Embryonic facial prominence (tissue), 1 donor: ENCODE measurements around the gene PROM2.

Source experiments
- DNase-seq: peaks from one replicate; pipeline ENCODE4 v3.0.0-alpha.2; 2016; ENCODE audit errors: extremely low spot score

The PROM2 gene

DNA sequence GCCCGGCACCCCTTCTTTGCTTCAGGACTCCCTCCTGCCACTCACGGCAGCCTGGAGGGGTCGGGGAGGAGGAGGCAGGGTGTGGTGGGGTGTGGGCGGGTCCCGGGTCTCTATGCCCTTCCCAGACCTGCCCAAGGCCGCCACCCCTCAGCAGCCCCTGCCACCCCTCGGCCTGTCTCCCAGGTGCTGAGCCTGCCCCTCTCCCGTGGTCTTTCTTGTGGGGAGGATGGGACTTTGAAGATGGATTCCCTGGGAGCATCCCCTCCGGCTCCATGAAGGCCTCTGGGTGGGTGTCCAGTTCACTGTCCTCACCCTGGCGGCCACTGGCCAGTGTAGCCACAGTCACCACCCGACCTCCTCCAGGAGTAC lies 46.1 kb downstream of the PROM2 start:
- DNase-seq = no peak

DNA sequence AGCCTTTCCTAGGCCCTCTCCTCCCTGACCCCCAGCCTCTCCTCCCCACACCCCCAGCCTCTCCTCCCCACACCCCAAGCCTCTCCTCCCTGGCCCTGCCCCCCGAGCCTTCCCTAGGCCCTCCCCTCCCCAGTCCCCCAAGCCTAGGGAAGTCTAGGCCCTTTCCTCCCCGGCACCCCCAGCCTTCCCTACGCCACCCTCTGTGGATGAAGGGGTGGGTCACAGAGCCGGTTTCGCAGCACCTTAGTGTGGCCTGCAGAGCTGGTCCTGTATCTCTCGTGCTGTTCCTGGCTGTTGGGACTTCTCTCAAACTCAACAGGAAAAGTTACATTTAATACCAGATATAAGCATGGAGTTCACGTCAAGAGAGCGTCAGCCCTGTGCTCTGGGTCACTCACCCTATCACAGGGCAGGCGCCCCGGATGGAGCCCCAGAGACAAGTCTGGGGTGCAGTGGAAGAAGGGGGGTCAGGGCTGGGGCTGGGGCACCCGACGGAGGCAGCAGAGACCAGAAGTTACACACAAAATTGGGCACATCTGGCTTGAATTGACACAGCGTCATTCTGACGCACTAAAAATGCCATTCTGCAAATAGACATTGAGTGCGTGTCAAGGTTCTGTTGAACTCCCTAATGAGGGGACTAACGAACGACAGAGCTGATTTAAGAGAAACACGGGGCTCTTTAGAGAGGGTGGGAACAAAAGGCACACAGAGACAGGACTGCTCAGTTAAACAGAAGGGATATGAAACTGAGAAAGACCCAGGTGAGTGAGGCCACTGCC lies 46.9 kb downstream of the PROM2 start:
- DNase-seq = peak; percentile 50

DNA sequence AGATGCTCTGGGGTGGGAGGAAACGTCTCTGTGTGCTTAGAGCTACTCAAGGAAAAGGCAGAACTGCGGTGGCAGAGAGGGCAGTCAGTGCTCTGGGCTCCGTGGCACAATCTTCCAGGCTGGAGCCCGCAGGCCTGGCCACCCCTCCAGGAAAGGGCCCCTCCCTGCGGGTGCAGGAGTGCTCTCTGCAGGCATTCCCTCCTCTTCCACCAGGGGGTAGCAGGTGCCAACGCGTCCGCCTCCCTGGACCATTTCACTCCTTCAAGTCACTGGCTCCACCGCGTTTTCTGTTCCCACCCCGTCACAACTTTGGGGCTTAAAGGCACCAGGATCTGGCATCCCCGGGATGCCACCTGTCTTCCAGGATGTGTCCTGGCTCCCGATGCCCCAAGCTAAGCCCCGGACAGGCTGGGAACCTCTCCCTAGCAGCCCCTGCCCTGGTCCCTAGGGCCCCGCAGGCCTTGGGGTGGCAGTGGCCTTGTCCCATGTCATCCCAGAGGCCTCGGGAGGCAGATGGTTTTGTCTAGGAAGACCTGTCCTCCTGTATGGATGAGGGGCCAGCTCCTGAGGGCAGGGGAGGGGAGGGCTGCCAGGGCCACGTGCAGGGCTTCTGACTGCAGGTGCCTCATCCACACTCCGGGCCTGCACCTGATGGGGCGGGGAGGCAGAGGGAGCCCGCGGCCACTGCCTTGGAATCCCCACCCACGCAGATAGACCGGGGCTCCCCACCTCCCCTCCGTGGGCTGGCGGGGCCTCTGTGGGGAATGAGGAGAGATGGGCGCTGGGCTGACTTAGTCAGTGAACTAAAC lies 49.3 kb downstream of the PROM2 start:
- no peak for DNase-seq

DNA sequence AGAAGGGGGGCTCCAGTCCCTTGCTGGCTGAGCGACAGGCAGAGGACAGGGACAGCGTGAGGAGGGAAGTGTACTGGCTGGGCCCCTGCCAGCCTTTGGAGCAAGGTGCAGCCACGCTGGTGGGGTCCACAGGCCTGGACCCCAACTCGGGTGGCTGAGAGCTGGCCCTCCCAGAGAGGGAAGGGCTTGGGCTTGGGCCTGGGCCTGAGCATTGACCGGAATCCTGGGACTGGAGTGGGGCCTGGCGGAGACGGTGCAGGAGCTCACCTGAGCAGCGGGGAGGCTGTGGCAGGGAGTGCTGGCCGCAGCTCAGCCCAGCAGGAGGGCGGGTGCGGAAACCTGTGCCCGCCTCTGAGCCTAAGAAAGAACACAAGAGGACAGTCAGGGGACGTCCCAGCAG lies 50.8 kb downstream of the PROM2 start:
- DNase-seq = no peak

DNA sequence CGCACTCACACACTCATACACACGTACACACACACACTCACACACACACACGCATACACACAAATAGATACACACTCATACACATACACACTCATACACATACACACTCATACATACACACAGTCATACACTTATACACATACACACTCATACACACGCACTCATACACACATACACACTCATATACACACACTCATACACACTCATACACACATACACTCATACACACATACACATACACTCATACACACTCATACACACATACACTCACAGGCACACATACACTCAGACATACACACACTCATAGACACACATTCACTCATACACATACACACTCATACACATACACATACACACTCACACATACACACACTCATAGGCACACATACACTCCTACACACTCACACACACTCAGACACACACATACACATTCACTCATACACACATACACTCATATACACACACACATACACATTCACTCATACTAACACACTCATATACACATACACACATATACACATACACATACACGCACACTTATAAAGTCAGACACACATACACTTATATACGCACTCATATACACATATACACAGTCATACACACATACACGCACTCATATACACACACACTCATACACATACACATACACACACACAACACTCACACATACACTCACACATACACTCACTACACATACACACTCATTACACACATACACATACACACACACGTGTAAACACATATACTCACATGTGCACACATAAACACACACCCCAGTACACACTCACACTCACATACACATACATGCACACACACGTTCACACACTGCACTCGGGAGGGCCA lies 51.6 kb downstream of the PROM2 start:
- DNase-seq = no peak

DNA sequence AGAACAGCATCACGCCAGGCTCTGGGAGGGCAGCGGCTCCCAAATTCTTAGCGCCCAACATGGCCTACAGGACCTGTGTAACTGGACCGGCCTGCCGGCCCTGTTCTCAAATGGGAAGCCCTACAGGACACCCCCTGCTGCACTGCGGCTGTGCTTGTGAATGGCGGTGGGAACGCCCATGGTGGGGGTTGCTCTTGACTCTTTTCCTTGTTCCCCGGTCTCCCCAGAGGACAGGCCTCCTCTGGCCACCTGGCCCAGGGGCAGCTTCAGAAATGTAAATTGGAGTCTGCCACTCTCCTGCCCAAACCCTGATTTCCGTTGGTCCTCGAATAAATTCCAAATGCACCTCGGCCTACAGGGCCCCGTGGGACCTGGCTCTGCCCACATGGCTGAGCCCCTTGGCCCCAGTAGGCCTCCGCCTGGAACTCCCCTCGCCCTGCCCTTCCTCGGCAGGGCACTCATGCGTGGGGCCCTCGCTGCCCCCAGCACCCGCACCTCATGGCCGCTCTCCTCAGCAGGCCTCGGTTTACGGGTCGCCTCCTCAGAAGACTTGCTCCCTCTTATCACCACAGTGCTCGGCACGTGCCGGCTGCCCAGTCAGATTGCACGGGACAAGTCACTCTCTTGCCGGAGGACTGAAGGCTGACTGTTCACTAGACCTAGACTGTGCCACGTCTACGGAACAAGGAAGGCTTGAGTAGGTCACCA lies 52.3 kb downstream of the PROM2 start:
- no peak for DNase-seq

DNA sequence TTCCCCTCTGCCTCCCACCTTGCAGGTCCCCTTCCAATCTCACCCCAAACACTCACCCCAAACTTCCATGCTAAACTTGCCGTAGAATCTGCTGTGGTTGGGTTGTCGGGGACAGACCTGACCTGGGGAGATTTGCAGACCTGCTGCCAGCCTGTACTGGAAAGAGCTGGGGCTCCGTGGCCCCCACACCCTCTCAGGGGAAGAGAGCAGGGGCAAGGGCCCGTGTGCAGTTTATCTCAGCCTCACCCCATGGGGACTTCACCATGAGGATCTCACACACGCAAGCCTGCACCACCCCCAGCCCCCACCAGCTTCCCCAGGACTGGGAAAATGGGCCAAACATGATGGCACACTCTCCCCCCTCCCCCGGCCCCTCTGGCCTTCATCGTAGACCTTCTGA lies 53.6 kb downstream of the PROM2 start:
- no peak for DNase-seq

DNA sequence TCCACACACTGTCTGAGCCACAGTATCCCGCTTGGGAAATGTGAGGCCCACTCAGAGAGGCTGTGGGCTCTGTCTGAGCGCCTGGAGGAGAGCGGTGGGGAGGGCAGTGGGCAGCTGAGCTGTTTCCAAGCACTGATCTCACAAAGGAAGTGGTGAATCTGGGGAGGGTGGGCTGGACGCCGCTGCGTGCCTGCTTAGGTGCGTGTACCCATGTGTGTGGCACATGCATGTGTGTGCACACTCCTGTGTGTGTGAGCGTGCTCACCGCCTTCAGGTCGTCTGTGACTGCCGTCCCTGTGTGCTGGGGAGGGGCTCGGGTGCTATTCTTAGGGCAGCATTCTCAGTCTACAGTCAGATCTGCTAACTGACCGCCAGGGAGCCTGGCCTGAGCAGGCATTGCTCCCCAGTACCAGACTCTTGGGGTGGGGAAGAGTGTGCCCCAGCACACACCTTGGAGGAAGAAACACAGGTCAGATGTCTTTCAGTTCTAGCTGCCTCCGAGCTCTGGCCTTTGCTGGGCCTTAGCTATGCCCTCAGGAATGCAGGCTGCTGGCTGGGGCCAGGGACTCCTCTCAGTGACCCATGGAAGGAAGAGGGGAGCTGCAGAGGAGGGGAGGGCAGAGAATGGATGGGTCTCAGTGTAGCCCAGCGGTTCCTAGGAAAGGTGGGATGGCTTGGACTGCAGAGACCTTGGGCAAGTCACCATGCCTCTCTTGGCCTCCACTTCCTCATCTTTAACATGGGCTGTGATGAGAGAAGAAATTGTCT lies 54.3 kb downstream of the PROM2 start:
- no peak for DNase-seq

DNA sequence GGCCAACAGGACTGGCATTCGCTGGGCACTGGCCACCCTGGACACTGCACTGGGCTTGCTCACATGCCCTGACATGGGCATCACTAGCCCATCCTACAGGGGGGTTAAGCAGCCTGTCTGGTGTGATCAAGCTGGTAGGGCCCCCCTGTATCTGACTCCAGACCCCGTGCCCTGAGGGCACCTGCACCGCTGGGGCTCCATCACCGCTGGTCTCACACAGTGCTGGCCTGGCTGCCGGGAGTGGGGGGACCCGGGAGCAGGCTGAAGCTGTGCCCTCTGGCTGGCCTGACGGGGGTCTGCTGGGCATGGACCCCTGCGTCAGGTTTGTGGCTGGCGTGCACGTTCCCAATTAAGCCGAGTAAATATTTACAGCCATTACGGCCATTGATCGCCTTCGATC lies 55.2 kb downstream of the PROM2 start:
- no peak for DNase-seq

DNA sequence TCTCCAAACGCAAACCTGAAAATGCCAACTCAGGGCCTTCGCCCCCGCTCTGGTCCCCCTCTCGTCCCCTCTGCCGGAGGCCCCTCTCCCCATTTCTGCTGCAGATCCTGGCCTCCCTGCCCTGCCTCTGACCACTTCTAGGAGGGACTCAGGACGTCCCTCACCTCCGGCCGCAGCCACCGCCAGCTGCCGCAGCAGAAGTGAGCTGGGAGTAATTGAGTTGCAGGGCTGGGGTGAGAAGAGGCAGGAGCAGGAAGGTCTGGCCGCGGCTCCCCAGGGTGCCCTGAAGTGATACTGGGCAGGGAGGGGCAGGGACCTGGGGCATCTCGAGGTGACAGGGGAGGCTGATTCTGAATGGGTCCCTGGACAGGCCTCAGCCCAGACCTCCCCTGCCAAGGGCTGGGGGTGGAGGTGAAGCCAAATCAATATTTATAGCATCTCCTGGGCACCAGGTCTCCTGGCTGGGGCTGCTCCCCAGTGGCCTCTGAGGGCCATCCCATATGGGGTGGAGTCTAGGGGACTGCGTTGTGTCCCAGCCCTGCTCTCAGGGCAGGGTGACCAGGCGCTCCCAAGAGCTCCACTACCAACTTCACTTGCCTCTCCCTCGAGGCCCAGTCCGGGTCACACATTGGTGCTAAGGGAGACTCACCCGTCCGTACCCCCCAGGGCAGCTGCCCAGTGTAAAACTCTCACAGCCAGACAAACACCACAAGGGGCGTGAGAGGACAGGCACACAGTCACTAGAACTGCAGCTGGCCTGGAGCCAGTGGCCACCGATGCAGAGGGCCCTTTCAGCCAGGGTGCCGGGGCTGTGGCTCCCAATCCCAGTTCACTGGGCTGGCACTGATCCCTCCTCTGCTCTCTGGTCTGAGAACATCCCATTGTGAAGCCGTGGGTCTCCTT lies 55.9 kb downstream of the PROM2 start:
- DNase-seq = no peak

DNA sequence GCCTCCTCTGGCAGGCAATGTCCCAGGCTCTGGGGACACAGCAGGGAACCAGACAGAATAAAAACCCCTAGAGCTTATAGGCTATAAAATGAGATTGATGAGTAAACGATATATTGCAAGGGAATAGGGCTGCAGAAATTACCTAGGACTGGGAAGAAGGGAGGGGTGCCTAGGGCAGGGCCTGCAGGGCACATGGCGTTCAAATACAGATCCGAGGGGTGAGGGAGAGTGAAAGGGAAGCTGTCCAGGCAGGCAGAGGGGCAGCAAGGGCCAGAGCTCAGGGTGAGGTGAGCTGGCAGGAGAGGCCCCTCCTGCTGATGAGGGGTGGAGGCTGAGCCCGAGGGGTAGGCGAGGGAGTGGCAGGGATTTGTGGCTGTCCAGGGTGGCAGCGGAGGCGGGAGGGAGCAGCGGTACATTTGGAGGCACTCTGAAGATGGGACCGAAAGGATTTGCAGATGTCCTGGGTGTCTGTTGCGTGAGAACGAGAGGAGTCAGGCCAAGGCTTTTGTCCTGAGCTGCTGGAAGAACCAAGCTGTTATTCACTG lies 56.6 kb downstream of the PROM2 start:
- no peak for DNase-seq

DNA sequence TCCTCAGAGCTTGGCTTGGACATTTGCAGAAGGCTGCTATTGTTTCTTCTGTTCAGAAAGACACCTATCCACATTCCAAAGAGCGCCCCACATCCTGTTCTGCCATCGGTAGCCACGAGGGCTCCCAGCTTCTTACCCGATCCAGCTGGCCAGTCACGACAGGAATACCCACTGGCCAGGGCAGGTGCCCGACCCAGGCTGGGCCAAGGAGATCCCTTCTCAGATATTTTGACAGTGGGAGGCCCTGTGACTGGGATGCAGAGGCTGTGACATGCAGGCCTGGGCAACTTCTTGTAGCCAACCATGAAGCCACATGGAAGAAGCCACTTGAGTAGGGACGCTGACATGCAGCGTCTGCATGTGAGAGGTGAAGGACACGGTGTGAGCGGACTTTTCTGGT lies 57.4 kb downstream of the PROM2 start:
- DNase-seq = no peak

DNA sequence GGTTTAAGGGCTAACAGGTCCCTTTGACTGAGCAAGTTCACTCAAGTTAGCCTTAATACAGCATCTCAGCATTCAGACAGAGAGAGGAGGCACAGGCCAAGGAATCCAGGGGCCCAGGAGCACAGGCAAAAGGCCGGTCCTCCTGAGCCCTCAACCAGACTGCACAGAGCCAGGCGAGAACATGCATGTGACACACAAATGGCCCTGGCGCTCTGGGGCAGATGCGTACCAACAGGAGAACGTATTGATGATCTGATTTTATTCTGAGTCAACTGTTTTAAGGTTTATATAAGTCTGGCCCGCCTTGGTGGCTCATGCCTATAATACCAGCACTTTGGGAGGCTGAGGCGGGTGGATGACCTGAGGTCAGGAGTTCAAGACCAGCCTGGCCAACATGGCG lies 57.8 kb downstream of the PROM2 start:
- DNase-seq = no peak

DNA sequence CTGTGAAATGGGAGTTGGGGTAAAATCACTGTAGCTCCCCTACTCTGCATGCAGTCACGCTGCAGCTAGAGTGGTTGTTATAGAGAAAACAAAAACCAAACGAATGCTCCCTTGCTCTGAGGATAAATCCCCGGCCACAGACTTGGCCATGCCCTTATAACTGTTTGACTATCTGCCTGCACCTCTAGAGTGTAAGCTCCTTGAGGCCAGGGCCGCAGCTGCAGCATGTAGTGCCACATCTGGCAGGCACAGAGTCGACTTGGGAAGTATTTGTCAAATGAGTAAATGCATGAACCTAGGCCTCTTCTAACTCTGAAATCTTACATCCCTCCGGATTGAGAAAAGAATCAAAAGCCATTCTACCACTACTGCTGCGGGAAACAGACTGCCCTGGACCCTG lies 58.8 kb downstream of the PROM2 start:
- no peak for DNase-seq

DNA sequence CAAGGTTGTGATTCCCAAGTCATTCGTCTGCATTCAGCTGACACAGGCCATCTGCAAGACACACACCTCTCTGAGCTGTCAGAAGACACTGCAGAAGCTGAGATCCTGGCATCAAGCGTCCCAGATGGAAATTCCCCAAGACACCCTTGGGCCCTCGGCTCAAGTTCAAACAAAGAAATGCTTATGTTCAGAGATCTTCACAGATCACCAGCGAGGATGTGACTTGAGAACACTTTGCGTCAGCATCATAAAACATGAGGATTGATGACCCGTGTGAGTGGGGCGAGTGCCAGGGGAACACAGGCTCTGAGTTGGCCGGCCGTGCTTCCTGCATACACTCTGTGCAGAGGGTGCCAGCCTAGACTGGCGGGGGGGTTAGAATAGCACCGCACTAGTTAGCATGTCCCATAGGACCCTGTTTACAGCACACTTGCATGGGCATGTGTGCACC lies 59.7 kb downstream of the PROM2 start:
- no peak for DNase-seq

DNA sequence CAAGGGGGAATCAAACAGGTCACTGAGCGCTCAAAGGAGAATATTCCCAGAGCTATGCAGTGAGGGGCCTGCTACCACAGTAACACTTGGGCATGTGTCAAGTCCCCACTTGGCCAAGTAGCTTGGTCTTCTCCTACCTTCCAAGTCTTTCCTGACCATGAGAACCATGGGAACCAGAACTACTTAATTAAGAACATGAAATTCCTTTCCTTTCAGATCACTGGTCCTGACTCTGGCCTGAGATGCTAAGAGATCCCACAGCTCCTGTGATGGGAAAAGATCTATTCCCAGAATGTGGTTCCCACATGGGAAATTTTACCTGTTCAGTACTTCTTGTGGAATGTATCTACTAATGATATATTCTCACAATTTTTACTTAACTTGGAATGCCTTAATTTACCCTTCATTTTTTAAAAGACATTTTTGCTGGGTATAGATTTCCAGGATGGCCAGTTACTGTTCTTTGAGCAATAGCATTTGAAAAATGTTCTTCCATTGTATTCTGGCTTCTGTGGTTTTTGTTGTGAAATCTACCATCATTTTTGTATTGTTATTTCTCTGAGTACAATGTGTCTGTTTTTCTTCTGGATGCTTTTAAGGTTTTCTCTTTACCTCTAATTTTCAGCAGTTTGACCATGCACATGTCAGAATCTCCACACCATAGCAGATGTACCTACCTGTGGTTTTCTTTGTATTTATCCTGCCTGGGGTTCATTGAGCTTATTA lies 60.8 kb downstream of the PROM2 start:
- no peak for DNase-seq

DNA sequence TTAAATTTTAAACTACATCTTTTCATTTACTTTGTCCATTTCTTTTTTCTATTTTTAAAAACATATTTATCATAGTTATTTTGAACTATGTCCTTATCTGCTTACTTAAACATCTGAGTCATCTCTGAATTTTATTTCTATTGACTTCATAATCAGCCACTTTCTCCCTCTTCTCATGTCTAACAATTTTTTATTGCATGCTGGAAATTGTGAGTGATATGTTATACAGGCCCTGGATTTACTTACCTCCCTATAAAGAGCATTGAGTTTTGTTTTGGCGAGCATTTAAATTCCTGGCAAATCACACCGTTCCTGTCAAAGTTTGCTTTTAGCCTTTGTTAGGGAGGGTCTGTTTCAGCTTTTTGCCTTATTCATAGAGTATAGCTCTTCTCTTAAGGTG lies 62.2 kb downstream of the PROM2 start:
- DNase-seq = no peak

DNA sequence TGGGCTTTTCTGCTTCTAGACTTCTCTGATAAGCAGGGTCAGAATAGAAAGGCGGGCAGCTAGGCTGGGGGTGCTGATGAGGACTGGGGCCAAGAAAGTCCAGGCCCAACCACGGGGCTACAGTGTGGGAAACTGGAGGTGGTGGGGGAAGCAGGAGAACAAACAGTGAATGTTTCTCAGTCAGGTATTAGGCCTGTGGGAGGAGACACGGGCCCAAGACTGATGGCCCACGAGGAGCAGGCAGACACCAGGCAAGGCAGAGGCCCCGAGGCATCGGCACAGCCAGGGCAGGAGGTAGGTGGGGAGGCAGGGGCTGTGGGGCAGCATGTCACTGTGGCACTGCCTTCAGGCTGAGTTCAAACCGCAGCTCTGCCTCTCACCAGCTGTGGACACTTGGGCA lies 63.6 kb downstream of the PROM2 start:
- DNase-seq = no peak
